K562 (cell line): ENCODE measurements around the gene PSMC3IP. TPM values are rescaled to one million over a fixed set of nuclear protein-coding genes. Genes with fewer than 3 reads are reported as not detected.

ENCODE experiments used
- ATAC-seq: fragments of 200-7000 bp; cut with Tn5 transposase; 3 replicates; pipeline ENCODE4 v1.9.1; 2020; ENCODE audit warnings: moderate library complexity
- BruUV-seq: library from RNA; stranded (reverse); fragments of 400-500 nt; replicated peaks from 2 replicates; lab custom pipeline; 2021; lab: Mats Ljungman, UMichigan
- CTCF ChIA-PET: fragments of 300-600 bp; formaldehyde crosslinking; extraction: SDS; loops from one replicate; lab custom pipeline; 2021; ENCODE audit warnings: low intra/inter-chr PET ratio; lab: Yijun Ruan, JAX
- POLR2A ChIA-PET: fragments of 300-600, 350-650 bp; sonication (Branson Sonifier 250); formaldehyde crosslinking; extraction: SDS; loops from one replicate; lab custom pipeline; 2021; ENCODE audit warnings: antibody characterized with exemption, inconsistent platforms; lab: Yijun Ruan, JAX
- DNase-seq, 4 experiments: peaks; one replicate each; pipeline versions ENCODE4 v3.0.0 to v3.0.0-alpha.2; 2011 to 2018; ENCODE audit warnings: low spot score in 3 of 4, mixed read lengths in 3 of 4; ENCODE audit errors: extremely low read depth in 1 of 4
- FAIRE-seq: peaks from 2 replicates; lab custom pipeline; 2011; peaks lifted over from hg19 to GRCh38; lab: Jason Lieb, UNC
- H2AFZ ChIP-seq: 2 replicates; pipeline ENCODE4 v1.6.0; 2011; ENCODE audit warnings: low read depth, low read length, control low read depth, inconsistent platforms
- H3K27ac ChIP-seq: fragments of 200-600 bp; 3 replicates; pipeline ENCODE4 v1.8.0; 2011; ENCODE audit warnings: low read depth, mild to moderate bottlenecking, control low read depth, inconsistent platforms, low read length, moderate library complexity, mixed read lengths; ENCODE audit errors: extremely low read depth
- H3K27me3 ChIP-seq, 2 experiments: fragments of 300-600 bp in 1 of 2; 2 replicates in 1 of 2; 3 replicates in 1 of 2; pipeline versions ENCODE4 v1.6.0 to v1.8.0; 2011; ENCODE audit warnings: inconsistent platforms in 2 of 2, low read length in 2 of 2, mild to moderate bottlenecking in 1 of 2, mixed read lengths in 1 of 2, moderate library complexity in 1 of 2; ENCODE audit not compliant: control insufficient read depth in 2 of 2, insufficient read depth in 2 of 2
- H3K36me3 ChIP-seq: fragments of 300-600 bp; 3 replicates; pipeline ENCODE4 v1.8.0; 2011; ENCODE audit warnings: mild to moderate bottlenecking, low read length, inconsistent platforms; ENCODE audit not compliant: control insufficient read depth, insufficient read depth
- H3K4me1 ChIP-seq, 2 experiments: fragments of 200-600 bp in 1 of 2; replicated peaks in 1 of 2; 2 replicates in 1 of 2; 3 replicates in 1 of 2; pipeline versions ENCODE4 v1.5.1 to v1.8.0; 2011; ENCODE audit warnings: inconsistent platforms in 2 of 2, low read length in 2 of 2, mild to moderate bottlenecking in 1 of 2, mixed read lengths in 1 of 2, moderate library complexity in 1 of 2; ENCODE audit not compliant: control insufficient read depth in 2 of 2, insufficient read depth in 2 of 2
- H3K4me2 ChIP-seq: 2 replicates; pipeline ENCODE4 v1.6.1; 2011; ENCODE audit warnings: low read length, control low read depth, inconsistent platforms, mixed read lengths; ENCODE audit not compliant: insufficient read depth
- H3K4me3 ChIP-seq: fragments of 200-600 bp; sonication (generic), shearing (Covaris generic); 2 replicates; pipeline ENCODE4 v1.5.1; 2016; ENCODE audit warnings: control low read depth, inconsistent platforms
- H3K79me2 ChIP-seq: fragments of 200-600 bp; 3 replicates; pipeline ENCODE4 v1.8.0; 2011; ENCODE audit warnings: low read length, inconsistent platforms; ENCODE audit not compliant: control insufficient read depth, insufficient read depth
- H3K9ac ChIP-seq, 2 experiments: 2 replicates each; pipeline versions ENCODE4 v1.6.0 to v1.6.1; 2011; ENCODE audit warnings: low read depth in 2 of 2, low read length in 2 of 2, control low read depth in 1 of 2, inconsistent platforms in 1 of 2, mild to moderate bottlenecking in 1 of 2, mixed read lengths in 1 of 2; ENCODE audit not compliant: insufficient read depth in 1 of 2
- H3K9me1 ChIP-seq: one replicate; pipeline ENCODE4 v1.6.0; 2011; ENCODE audit warnings: inconsistent platforms, mild to moderate bottlenecking, low read length, moderate library complexity; ENCODE audit not compliant: control insufficient read depth, insufficient read depth
- H3K9me3 ChIP-seq: replicated peaks from 2 replicates; pipeline ENCODE4 v1.5.1; 2011; ENCODE audit warnings: low read depth, low read length, inconsistent platforms; ENCODE audit not compliant: control insufficient read depth, insufficient read depth
- H4K20me1 ChIP-seq: replicated peaks from 2 replicates; pipeline ENCODE4 v1.6.1; 2011; ENCODE audit warnings: low read length, inconsistent platforms, mixed read lengths; ENCODE audit not compliant: control insufficient read depth, insufficient read depth
- HDAC6 ChIP-seq: IDR thresholded peaks from 2 replicates; pipeline ENCODE4 v1.6.1; 2012; ENCODE audit warnings: low read depth, mild to moderate bottlenecking, control low read depth, inconsistent platforms, low read length, moderate library complexity
- NFIC ChIP-seq: fragments of 450-650 bp; IDR thresholded peaks from 2 replicates; pipeline ENCODE4 v1.6.1; 2017; ENCODE audit warnings: mild to moderate bottlenecking, inconsistent platforms
- POLR2AphosphoS5 ChIP-seq: IDR thresholded peaks from 2 replicates; pipeline ENCODE4 v1.6.1; 2011; ENCODE audit warnings: mild to moderate bottlenecking, low read depth, low read length, moderate library complexity; ENCODE audit not compliant: control insufficient read depth, insufficient read depth
- RREB1 ChIP-seq: fragments of 250-450 bp; sonication (Bioruptor Pico); IDR thresholded peaks from 2 replicates; pipeline ENCODE4 v1.4.0; 2020
- TAF1 ChIP-seq: IDR thresholded peaks from 2 replicates; pipeline ENCODE4 v1.6.1; 2011; ENCODE audit warnings: mild to moderate bottlenecking, low read length, moderate library complexity; ENCODE audit not compliant: insufficient read depth, control insufficient read depth, severe bottlenecking; ENCODE audit errors: extremely low read depth
- TEAD4 ChIP-seq, 2 experiments: sonication (generic) in 1 of 2; formaldehyde crosslinking in 1 of 2; IDR thresholded peaks; 2 replicates each; pipeline versions ENCODE4 v1.6.1 to v1.8.0; 2012 to 2022; ENCODE audit warnings: borderline replicate concordance in 1 of 2, inconsistent platforms in 1 of 2, low read length in 1 of 2, mild to moderate bottlenecking in 1 of 2, missing genetic modification reagents in 1 of 2
- TRIM24 ChIP-seq, 2 experiments: fragments of 450-650 bp; IDR thresholded peaks; 2 replicates each; pipeline ENCODE4 v1.6.1; 2016
- ZNF143 ChIP-seq: sonication (generic); formaldehyde crosslinking; IDR thresholded peaks from 2 replicates; pipeline ENCODE4 v1.9.0; 2022; ENCODE audit warnings: mild to moderate bottlenecking, missing genetic modification reagents
- ZNF224 ChIP-seq: sonication (generic); formaldehyde crosslinking; IDR thresholded peaks from 2 replicates; pipeline ENCODE4 v1.8.0; 2022; ENCODE audit warnings: mild to moderate bottlenecking, missing genetic modification reagents
- ZNF280A ChIP-seq: fragments of 450-650 bp; IDR thresholded peaks from 2 replicates; pipeline ENCODE4 v1.6.1; 2018; ENCODE audit warnings: mild to moderate bottlenecking, low read depth; ENCODE audit not compliant: partially characterized antibody
- ZNF717 ChIP-seq: fragments of 250-450 bp; sonication (Bioruptor Pico); IDR thresholded peaks from 2 replicates; pipeline ENCODE4 v1.5.0; 2021
- ZSCAN29 ChIP-seq: fragments of 450-650 bp; IDR thresholded peaks from 2 replicates; pipeline ENCODE4 v1.6.1; 2017
- WGBS: fragments of 100-300 bp; shearing (Covaris generic); methylation state at CpG from one replicate; pipeline ENCODE4 v1.1.6; 2016; ENCODE audit warnings: low coverage, mixed read lengths; ENCODE audit not compliant: insufficient coverage; ENCODE audit errors: missing lambda C conversion rate; 5-methylcytosine and 5-hydroxymethylcytosine counted together
- in situ Hi-C: fragments of 300-500 bp; cut with MboI; formaldehyde crosslinking; loops from 4 replicates; pipeline ENCODE4 v1.15.0; 2018; ENCODE audit warnings: inconsistent platforms, mixed read lengths
- intact Hi-C: fragments of 100-400 bp; cut with micrococcal nuclease; formaldehyde crosslinking; loops from 2 replicates; pipeline ENCODE4 v1.14.2; 2022
- polyA plus RNA-seq, 8 experiments: library from polyadenylated mRNA; depleted of rRNA in 4 of 8; stranded (reverse) in 5 of 8; unstranded in 3 of 8; fragments of >200 nt; fragmentation: Nextera tagmentation in 2 of 8; fragmentation: Illumina TruSeq in 1 of 8; extraction: Ambion mirVana in 2 of 8; extraction: Trizol in 1 of 8; gene quantifications; 2 replicates each; pipeline versions ENCODE4 v1.2.1 to v1.2.3, GENCODE V29; 2011 to 2014; ENCODE audit warnings: inconsistent platforms in 1 of 8, missing spikeins in 1 of 8
- total RNA-seq, 7 experiments: library from RNA; depleted of rRNA in 6 of 7; stranded (reverse); fragments of >200 nt in 6 of 7; fragmentation: Illumina TruSeq in 2 of 7; extraction: Trizol in 2 of 7; gene quantifications; 2 replicates each; pipeline versions ENCODE4 v1.2.1 to v1.2.3, GENCODE V29; 2011 to 2021; ENCODE audit warnings: low replicate concordance in 1 of 7

The PSMC3IP gene
- total and polyA plus RNA-seq, 9 of the 15 experiments (the other 6 are each of a cell fraction or from before 2014, with no cell fraction given) = 13.8 to 65.6 (median 32.8) TPM

- TF ChIP-seq ZNF224 (CRISPR knock-in tag) (no peak), HDAC6 (no peak)
Measured at GRCh38 chr17:42618442-42619150, 41.1 kb upstream of the PSMC3IP start (continued).

GRCh38 chr17:42617956-42618431, 40.5 kb upstream of the PSMC3IP start:
- peak; percentile 62 for ATAC-seq
- TF ChIP-seq RREB1 (CRISPR knock-in tag) = no peak
- peak; percentile 48 for TF ChIP-seq NFIC
- TF ChIP-seq ZNF717 = no peak
- peak; percentile 9 for TF ChIP-seq TAF1
- TF ChIP-seq ZNF143 (CRISPR knock-in tag) = no peak
- TF ChIP-seq ZSCAN29 = no peak
- TF ChIP-seq ZNF280A = no peak
- TF ChIP-seq TEAD4 (IDR thresholded peaks at IDR 0.05; ENCODE audit: low read length) = peak; percentile 45; the same call in 1 of the 2 replicates
- TF ChIP-seq TEAD4 (CRISPR knock-in tag; IDR thresholded peaks at IDR 0.05; ENCODE audit: borderline replicate concordance) = no peak
- TF ChIP-seq POLR2AphosphoS5 = peak; percentile 72; the same call in 1 of the 2 replicates
- 0 out of 4 replicates have a peak, but pooled peaks of 1 of the 2 experiments have one; percentile 25 for TF ChIP-seq TRIM24 (IDR thresholded peaks at IDR 0.05)

More at GRCh38 chr17:42617956-42618431, 40.5 kb upstream of the PSMC3IP start:
- Histone ChIP-seq H3K9me1 (no peaks in the 10 kb centered on the region), H3K36me3 (peaks cover 30% of the 10 kb centered on the region; the same call in 2 of the 3 replicates), H2AFZ (no peak overlapping the region), H3K4me2 (peak overlapping the region; percentile 35), H3K27ac (no peak overlapping the region; the same call in 2 of the 3 replicates), H3K9ac (peak overlapping the region in 1 of 2 experiments; percentile 30; a peak in 1 of 4 replicates), H3K27me3 (no peaks in the 10 kb centered on the region), H3K4me3 (no peak overlapping the region), H3K9me3 (no peaks in the 10 kb centered on the region), H3K4me1 (peaks cover 17 to 26% of the 10 kb centered on the region in 2 experiments; a peak in 4 of 5 replicates), H3K79me2 (no peaks in the 10 kb centered on the region), H4K20me1 (no peaks in the 10 kb centered on the region)
- DNase-seq (peak; percentile 38 to 72 (median 59)), FAIRE-seq (peak; percentile 83)
- in situ Hi-C loops = no loop called here
- CTCF ChIA-PET = interaction anchor here (0.6 kb wide), 1 partner anchor 156 kb away, joined by 3 read pairs; no protein-coding TSS in a partner anchor
- no TSS peak for BruUV-seq
- POLR2A ChIA-PET = interaction anchor here (0.6 to 3.5 kb wide), 8 partner anchors 9 to 206 kb away, joined by 3 to 31 read pairs (median 3); partner anchors contain the start of genes PLEKHH3, RETREG3 and TUBG1
- 43% methylated on average over 4 of the region's 4 CpGs for WGBS
- intact Hi-C loops = loop anchor here (2.0 kb wide), 1 partner anchor 61 kb away; no protein-coding TSS in a partner anchor
